ENCODE data around the gene ATP6V1F.

ATP6V1F gene

DNA sequence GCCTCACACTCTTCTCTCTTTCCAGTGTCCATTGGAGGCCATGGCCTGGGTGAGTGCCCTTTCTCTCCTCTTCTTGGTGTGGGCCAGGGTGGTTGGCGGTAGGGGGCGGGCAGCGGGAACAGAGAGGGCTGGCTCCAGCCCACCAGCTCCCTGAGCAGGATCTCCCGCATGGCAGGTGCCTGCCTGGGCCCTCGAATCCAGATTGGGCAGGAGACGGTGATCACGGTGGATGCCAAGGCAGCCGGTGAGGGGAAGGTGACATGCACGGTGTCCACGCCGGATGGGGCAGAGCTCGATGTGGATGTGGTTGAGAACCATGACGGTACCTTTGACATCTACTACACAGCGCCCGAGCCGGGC is 13.5 kb upstream of the ATP6V1F start:
- no peak for DNase-seq

DNA sequence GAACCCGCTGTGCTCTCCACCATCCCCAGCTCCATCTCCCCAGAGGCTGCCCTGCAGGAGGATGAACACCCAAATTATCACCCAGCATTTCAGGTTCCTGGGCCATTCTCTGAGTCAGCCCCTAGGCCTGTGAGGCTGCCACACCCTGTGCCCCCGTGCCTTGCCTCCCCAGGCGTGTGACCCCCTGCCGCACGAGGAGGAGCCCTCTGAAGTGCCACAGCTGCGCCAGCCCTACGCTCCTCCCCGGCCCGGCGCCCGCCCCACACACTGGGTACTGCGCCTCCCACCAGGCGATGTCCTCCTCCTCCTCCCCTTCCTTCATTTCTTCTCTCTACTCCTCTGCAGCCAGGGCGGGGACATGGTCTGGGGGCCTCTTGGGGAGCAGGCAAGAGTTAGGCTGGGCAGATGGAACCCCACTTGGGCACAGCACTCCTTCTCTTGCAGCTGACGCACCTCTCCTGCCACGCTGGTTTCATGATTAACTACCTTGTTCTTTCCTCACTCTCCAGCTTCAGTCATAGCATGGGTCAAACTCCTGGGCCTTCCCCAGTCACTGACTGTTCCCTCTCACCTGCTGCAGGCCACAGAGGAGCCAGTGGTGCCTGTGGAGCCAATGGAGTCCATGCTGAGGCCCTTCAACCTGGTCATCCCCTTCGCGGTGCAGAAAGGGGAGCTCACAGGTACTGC is 12.7 kb upstream of the ATP6V1F start:
- no peak for DNase-seq

DNA sequence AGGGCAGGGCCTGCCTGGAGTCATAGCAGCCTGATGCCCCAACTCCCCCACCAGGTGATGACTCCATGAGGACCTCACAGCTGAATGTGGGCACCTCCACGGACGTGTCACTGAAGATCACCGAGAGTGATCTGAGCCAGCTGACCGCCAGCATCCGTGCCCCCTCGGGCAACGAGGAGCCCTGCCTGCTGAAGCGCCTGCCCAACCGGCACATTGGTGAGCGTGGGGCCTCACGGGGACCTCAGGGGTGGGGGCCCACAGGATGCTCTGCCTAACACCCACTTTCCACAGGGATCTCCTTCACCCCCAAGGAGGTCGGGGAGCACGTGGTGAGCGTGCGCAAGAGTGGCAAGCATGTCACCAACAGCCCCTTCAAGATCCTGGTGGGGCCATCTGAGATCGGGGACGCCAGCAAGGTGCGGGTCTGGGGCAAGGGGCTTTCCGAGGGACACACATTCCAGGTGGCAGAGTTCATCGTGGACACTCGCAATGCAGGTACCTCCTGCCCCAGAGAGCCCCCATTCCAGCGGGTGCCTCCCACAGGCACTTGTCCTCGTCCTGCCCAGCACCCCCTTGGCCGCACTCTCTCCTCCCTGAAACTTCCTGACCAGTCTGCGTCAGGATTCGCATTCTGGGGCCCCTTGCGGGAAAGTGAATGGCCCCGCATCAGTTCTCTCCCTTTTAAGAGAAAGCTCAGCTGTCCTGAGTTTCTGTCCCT is 10.0 kb upstream of the ATP6V1F start:
- no peak for DNase-seq

DNA sequence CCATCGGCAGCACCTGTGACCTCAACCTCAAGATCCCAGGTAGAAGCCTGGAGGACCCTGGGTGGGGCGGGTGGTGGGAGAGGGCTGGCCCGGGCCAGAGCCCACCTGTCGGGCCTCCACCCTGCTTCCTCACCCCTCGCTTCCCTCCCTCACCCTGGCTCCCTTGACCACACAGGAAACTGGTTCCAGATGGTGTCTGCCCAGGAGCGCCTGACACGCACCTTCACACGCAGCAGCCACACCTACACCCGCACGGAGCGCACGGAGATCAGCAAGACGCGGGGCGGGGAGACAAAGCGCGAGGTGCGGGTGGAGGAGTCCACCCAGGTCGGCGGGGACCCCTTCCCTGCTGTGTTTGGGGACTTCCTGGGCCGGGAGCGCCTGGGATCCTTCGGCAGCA is 8.9 kb upstream of the ATP6V1F start:
- no peak for DNase-seq

DNA sequence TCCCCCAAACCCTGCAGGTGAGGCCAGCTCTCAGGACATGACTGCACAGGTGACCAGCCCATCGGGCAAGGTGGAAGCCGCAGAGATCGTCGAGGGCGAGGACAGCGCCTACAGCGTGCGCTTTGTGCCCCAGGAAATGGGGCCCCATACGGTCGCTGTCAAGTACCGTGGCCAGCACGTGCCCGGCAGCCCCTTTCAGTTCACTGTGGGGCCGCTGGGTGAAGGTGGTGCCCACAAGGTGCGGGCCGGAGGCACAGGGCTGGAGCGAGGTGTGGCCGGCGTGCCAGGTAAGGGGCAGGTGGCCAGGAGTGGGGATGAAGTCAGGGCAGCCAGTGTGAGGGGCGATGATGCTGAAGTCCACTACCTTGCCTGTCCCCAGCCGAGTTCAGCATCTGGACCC is 8.3 kb upstream of the ATP6V1F start:
- DNase-seq = no peak

DNA sequence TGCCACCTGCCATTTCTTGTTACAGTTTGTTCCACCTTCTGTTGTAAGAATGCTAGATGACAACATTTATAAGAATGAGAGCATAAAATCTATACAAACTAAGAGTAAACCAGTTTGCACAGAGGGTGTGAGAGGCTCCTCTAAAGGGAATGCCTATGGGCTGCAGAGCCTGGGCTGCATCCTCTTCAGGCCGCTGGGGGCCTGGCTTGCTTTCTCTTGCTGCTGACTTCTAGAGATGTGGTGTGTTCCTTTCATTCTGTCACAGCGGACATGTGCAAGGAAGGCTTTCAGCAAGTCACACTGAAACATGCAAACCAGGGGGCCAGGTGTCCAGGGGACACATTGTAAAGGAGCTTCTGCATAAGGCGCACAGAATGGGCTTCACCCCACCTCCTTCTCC is 7.1 kb upstream of the ATP6V1F start:
- DNase-seq = no peak

DNA sequence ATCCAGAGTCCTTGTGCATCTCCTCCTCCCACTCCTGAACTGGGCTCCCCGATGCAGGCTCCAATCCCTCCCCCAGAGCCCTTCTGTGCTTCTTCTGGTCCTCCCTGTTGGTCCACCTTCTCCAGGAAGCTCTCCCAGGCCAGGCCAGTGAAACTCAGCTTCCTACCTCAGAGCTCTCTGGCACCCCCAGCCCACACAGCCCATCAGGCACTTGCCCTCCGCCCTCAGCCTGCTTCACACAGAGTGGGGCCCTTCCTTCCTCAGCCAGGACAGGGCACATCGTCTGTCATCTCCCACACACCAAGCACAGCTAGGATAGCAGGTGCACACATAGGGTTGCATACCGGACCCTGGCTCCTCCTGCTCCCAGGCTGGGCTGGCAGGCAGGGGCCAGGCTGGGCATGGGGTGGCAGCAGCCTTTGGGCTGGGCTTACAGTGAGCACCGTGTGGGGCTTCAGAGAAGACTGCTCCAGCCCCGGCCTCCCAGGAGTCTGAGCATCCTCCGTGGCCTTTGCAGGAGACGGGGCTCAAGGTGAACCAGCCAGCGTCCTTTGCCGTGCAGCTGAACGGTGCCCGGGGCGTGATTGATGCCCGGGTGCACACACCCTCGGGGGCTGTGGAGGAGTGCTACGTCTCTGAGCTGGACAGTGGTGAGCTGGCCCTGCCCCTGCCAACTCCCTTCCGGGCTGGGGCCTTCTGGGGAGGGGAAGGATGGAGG is 6.5 kb upstream of the ATP6V1F start:
- no peak for DNase-seq

DNA sequence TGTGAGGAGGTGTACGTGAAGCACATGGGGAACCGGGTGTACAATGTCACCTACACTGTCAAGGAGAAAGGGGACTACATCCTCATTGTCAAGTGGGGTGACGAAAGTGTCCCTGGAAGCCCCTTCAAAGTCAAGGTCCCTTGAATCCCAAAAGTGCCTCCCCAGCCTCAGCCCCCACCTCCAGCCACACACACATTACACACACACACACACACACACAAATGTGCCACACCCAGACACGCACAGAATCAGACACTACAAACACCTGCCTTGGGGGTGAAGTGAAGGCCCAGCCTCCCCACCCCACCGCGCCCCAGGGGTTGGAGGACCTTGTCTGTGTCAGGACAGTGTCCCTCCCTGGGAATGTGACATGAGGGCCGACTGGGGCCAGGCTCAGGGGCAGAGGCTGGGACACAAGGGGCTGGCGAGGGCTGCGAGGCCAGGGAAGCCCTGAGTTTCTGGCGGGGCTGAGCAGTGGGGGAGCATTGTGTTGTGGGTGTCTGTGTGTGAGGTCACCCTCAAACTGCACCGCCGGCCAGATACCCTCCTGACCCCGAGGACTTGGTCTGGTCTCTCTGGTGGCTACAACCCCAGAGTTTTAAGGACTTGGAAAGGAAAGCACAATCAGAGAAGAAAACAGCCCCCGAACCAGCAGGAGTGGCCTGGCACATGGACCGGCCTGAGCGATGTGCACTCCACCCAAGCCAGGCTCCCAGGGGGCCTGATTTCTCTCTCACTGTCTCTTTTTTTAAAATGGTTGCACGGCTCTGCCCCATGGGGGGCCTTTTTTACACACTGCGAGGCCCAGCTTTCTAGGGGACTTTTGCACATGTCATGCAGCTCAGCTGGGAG is 4.0 kb upstream of the ATP6V1F start:
- no peak for DNase-seq

DNA sequence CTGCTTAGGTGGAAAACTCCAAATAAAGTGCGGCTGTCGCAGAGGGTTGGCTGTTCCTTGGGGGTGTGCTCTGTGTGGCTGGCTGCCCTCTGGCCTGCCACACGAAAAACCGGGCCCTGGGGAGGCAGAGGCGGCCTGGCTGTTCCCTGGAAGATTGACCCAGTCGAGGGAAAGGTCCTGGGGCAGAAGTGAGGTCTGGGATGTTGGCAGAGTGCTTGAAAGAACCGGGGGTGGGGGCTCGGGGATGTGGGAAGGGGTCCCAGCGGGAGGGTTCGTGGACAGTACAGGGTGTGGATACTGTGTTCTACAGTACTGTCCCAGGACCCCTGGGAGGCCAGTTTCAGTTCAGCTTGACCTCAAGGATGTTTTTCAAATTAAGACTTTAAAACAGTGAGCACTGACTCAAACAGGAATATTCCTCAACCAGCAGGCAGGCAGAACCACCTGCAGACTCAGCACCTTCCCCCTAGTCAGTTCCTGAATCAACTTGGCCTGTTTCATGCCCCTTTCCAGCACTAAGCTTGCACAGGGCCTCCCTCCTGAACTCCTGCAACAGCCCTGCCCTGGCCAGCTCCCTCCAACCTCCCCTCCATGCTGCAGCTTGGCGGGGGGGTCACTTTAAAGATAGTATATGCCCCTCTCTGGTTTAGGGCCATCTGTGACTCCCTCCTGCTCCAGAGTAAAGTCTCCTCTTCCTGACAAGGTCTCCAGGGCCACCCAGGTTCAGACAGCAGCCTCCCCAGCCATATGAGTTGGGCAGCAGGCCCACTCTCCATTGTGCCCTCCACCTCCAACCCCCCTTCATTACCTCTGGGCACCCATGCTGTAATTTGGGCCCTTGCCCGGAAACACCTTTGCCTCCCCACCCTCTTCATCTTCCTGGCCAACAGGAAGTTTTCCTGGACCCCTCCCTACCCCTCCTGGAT is 3.2 kb upstream of the ATP6V1F start:
- no peak for DNase-seq

DNA sequence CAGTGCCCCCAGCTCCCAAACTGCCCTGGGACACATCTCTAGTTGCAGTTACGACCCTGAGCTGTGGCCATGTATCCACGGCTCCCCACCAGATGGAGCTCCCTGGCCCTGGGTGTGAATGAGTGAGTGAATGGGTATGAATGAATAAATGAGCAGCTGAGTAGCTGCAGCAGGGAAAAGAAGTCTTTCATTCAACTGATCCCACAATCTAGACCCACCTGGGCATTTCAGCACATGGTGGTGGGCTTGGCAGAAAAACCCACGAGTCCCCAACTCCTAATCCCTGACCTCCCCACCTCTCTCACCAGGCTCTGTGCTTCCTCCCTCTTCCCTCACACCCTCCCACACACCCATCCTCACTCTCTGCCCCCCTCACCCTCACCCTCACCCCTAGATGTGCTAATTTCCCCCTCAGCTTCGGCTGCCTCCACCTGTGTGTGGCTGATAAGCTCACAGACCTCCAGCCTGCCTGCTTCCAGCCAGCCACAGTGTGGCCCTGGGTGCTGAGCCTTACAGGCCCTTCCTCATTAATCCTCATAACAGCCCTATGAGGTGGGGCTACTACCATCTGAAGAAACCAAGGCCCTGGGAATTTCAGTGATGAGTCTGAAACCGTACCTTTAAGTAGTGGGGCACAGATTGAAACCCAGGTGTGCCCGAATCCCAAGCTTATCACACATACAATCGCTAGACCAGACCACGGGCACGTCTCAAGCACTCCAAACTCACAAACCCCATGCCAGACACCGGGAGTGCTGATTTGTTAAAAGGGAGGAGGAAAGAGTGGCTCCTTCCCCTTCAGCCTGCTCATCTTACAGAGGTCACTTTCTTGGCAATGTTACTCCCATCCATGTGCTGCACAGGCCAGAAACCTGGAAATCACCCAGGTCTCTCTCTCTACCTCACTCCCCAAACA is 2.2 kb upstream of the ATP6V1F start:
- no peak for DNase-seq

DNA sequence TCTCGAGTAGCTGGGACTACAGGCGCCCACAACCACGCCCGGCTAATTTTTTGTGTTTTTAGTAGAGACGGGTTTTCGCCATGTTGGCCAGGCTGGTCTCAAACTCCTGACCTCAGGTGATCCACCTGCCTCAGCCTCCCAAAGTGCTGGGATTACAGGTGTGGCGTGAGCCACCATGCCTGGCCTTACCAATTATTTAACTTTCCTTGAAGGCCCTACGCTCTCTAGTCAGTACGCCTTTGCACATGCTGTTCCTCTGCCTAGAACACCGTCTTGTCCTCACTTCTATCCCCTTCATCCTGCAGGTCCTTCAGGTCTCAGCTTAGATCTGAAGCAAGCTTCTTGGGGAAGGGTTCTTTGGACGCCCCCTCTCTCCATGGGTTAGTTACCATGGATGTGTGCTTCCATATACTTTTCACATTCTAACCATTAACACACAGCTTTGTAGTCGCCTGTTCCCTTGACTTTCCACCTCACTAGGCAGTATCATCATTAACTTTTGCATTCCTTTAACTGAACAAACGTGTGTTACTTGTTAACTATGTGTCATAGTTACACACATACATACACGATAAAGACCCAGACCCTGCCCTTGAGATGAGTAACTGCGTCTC is 592 bp upstream of the ATP6V1F start:
- DNase-seq = no peak

DNA sequence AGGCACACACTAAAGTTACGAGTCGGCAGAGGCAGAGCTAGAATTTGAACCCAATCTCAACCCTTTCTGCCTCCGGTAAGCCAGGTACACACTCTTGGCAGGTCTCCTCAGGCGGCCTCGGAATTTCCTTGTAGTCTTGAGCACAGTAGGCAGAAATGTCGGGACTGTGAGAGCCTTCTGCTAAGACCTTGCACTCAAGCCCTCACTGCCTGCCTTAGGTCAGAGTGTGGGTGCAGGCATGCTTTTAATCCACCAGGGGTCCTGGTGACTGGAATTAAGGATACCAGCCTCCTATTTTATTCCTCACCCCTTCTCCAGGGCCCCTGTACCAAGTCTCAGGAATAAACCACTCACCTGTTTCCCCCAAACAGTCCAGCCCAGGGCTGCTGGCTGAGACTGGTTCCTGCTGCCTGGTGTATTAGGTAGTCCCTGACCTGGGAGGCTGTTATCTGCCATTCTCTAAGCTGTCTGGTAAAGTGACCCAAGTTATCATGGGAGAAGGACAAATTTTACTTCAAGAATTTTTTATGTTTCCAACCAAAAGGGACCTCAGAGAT is 855 bp downstream of the ATP6V1F start:
- DNase-seq = peak; percentile 42

DNA sequence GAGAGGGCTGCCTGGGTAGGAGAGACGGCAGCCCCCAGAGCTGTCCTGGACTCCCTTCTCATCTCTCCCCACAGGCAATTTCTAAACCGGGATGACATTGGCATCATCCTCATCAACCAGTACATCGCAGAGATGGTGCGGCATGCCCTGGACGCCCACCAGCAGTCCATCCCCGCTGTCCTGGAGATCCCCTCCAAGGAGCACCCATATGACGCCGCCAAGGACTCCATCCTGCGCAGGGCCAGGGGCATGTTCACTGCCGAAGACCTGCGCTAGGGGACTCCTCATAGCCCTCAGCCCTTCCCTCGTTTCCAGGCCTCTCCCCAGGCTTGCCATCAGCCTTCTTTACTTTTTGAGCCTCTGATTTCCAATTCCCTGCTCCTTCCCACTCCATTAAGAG is 2.6 kb downstream of the ATP6V1F start:
- DNase-seq = no peak

DNA sequence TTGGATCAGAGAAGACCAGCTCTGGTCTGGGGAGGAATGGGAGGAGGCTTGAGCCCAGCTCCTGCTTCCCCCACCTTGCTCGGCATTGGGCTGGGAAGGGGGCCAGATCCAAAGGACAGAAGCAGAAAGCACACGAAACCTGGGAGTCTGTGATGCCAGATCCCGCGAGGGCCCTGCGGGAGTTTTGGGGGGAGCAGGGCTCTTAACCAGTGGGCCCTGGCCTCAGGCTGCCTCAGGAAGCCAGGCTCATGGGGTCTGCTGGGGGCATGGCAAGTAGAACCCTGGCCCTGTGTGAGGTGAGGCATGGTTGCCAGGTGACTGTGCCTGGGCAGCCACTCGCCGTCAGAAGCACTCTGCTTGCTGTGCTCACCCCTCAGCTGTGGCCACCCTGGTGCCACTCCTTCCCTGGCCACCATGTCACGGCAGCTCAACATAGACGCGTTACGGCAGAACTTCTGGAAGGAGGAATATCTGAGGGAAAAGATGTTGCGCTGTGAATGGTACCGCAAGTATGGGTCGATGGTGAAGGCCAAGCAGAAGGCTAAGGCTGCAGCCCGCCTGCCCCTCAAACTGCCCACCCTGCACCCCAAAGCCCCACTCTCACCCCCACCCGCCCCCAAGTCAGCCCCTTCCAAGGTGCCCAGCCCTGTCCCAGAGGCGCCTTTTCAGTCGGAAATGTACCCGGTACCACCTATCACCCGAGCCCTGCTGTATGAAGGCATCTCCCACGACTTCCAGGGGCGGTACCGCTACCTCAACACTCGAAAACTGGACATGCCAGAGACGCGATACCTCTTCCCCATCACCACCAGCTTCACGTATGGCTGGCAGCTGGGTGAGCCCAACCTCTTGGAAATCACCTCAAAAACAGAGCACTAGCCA is 3.6 kb downstream of the ATP6V1F start:
- DNase-seq = no peak

DNA sequence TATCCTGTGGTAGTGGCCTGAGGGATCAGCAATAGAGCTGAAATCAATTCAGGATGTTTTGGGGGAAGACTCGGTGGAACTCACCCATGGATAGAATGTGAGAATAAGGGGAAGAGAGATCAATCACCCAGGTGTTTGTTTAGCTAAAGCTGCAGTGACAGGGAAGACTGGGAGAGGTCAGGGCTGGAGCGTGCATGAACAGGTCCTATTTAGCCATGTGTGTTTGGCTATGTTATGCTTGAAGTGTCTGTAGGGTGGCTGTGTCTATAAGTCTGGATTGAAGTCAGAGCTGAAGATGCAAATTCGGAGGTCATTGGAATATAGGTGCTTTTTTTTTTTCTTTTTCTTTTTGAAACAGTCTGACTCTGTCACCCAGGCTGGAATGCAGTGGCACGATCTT is 4.6 kb downstream of the ATP6V1F start:
- no peak for DNase-seq

DNA sequence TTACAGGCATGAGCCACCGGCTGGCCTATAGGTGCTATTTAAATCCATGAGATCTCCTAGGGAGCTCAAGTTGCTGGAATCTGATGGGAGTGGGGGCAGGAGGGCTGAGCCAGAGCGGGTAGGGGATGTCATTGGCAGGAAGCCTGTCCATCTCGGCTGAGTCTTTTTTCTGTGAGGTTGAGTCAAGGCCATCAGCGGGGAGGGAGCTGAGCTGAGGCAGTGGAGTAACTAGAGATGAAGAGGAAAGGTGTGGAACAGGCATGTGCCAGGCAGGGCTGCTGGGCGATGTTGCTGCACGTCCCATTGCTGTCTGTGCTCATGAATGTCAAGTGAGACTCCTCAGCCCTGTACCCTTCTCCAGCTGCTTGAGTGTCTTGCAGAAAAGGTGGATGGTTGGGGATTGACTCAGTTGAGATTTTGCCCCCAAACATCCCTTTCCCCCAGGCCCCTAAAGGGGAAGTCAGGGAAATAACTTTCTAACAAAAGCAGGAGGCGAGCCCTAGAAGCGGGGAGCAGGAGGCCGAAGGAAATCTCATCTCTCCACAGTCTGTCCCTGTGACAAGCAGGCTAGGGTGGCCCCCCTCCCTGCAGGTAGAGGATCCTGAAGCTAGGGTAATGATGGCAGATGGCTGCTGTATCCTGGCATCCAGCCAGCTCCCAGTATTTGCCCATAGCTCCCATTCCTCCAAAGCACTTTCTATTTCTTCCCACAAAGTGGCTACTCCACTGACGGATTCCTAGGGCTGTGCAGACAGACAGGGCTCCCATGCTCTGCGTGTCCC is 5.4 kb downstream of the ATP6V1F start:
- no peak for DNase-seq

DNA sequence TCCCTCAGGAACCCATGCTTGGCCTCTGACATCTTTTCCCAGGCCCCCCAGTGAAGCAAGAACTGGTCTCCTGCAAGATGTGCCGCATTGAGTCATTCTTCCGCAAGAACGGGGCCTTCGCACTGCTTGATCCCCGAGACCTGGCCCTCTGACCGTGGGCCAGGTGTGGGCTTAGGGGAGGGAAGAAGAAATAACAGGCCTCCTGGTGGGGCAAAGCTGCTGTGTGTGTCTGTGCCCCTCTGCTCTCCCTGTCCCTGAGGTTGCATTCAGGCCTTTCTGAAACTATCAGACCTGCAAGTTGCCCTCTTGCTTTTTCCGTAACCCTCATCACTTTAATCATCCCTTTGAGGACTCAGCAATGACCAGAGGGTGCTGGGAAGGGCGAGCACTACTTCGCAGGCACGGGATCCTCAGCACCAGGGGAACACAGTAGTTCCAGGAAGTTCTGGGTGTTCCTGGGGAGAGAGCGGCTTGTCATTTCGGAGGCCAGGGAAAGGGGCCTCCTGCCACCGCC is 6.0 kb downstream of the ATP6V1F start:
- no peak for DNase-seq

All from CD4-positive, alpha-beta T cell treated with Interferon gamma for 1 hour (primary cell).